ENCODE data around the gene LRRC10.

GRCh38 chr12:69633061-69633460 lies 22.4 kb upstream of the LRRC10 start:
- TF ChIP-seq CTCF (IDR thresholded peaks at IDR 0.05) (no peak), POLR2A (IDR thresholded peaks at IDR 0.05) (no peak), POLR2AphosphoS5 (IDR thresholded peaks at IDR 0.05) (no peak)

All from suprapubic skin (tissue), 4 donors.